Gastroesophageal sphincter (tissue), 4 donors: ENCODE measurements around the gene TUBB6. TPM values are rescaled to one million over a fixed set of nuclear protein-coding genes. Genes with fewer than 3 reads are reported as not detected.
A peak's percentile ranks its signal among the peaks of the same experiment; 100 is the strongest.

Experiments used
- ATAC-seq: fragments of 150-250 bp; one replicate; pipeline ENCODE4 v1.9.1; 2016; ENCODE audit warnings: mild to moderate bottlenecking, moderate library complexity
- H3K27ac ChIP-seq, 4 donors: fragments of 200-600 bp; sonication (generic) in 3 of 4; 1 replicate in 3 of 4; 2 replicates in 1 of 4; pipeline ENCODE4 v1.5.1; 2016 to 2019
- H3K27me3 ChIP-seq: fragments of 200-600 bp; sonication (generic); one replicate; pipeline ENCODE4 v1.5.1; 2019
- H3K36me3 ChIP-seq, 2 donors: fragments of 200-600 bp; sonication (generic); one replicate each; pipeline ENCODE4 v1.5.1; 2019; ENCODE audit warnings: control low read depth in 1 of 2
- H3K4me1 ChIP-seq, 3 donors: fragments of 200-600 bp; sonication (generic); 1 replicate in 2 of 3; 2 replicates in 1 of 3; pipeline ENCODE4 v1.5.1; 2016 to 2019; ENCODE audit warnings: control low read depth in 2 of 3
- H3K4me3 ChIP-seq, 2 donors: fragments of 200-600 bp; sonication (generic); one replicate each; pipeline ENCODE4 v1.5.1; 2019; ENCODE audit warnings: mild to moderate bottlenecking in 1 of 2, moderate library complexity in 1 of 2
- H3K9me3 ChIP-seq, 3 donors: fragments of 200-600 bp; sonication (generic); one replicate each; pipeline ENCODE4 v1.5.1; 2017 to 2019; ENCODE audit warnings: control low read depth in 2 of 3
- EP300 ChIP-seq: sonication (generic); formaldehyde crosslinking; IDR thresholded peaks from one replicate; pipeline ENCODE4 v1.6.1; 2017; ENCODE audit warnings: antibody characterized with exemption, mild to moderate bottlenecking
- POLR2A ChIP-seq, 2 donors: fragments of 450-650 bp; IDR thresholded peaks; one replicate each; pipeline ENCODE4 v1.6.1; 2017; ENCODE audit warnings: antibody characterized with exemption in 2 of 2, mild to moderate bottlenecking in 2 of 2, moderate library complexity in 1 of 2
- POLR2AphosphoS5 ChIP-seq: sonication (generic); formaldehyde crosslinking; IDR thresholded peaks from one replicate; pipeline ENCODE4 v1.6.1; 2017; ENCODE audit warnings: antibody characterized with exemption
- WGBS, 2 donors: methylation state at CpG; one replicate each; pipeline ENCODE4 v1.1.5; 2018; ENCODE audit warnings: low coverage in 1 of 2; 5-methylcytosine and 5-hydroxymethylcytosine counted together
- total RNA-seq, 4 donors: library from RNA; depleted of rRNA; stranded (reverse); fragments of >200 nt; gene quantifications; one replicate each; pipeline ENCODE4 v1.1.0, GENCODE V29; 2016
- TF ChIP-seq, protein P1 (sequence below), 4 experiments: fragments of 200-600 bp in 2 of 4; fragments of 450-650 bp in 2 of 4; sonication (generic) in 1 of 4; IDR thresholded peaks; one replicate each; pipeline ENCODE4 v1.5.1; 2017 to 2019; ENCODE audit warnings: antibody characterized with exemption in 4 of 4, mild to moderate bottlenecking in 2 of 4, moderate library complexity in 2 of 4

The TUBB6 gene
- total RNA-seq, 4 donors from 2014 or later: 398 to 983 (median 654) TPM

- H3K4me1 ChIP-seq: peaks cover 0 to 34% (median 0%) of the 10 kb centered on the region in 3 donors
- no peak for ATAC-seq
- H3K36me3 ChIP-seq: peaks cover 0 to 65% of the 10 kb centered on the region in 2 donors
- H3K27ac ChIP-seq: no peak overlapping the region
- H3K4me3 ChIP-seq: no peak overlapping the region
- TF ChIP-seq, protein P1, sequence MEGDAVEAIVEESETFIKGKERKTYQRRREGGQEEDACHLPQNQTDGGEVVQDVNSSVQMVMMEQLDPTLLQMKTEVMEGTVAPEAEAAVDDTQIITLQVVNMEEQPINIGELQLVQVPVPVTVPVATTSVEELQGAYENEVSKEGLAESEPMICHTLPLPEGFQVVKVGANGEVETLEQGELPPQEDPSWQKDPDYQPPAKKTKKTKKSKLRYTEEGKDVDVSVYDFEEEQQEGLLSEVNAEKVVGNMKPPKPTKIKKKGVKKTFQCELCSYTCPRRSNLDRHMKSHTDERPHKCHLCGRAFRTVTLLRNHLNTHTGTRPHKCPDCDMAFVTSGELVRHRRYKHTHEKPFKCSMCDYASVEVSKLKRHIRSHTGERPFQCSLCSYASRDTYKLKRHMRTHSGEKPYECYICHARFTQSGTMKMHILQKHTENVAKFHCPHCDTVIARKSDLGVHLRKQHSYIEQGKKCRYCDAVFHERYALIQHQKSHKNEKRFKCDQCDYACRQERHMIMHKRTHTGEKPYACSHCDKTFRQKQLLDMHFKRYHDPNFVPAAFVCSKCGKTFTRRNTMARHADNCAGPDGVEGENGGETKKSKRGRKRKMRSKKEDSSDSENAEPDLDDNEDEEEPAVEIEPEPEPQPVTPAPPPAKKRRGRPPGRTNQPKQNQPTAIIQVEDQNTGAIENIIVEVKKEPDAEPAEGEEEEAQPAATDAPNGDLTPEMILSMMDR (IDR thresholded peaks at IDR 0.05): no peak
- TF ChIP-seq EP300: no peak
- TF ChIP-seq POLR2A (IDR thresholded peaks at IDR 0.05): no peak
- 73 to 100% methylated on average over 2 to 3 of the region's 7 CpGs for WGBS, 2 donors
- no peaks in the 10 kb centered on the region for H3K9me3 ChIP-seq
- no peaks in the 10 kb centered on the region for H3K27me3 ChIP-seq
These were observed 61.2 kb downstream of the TUBB6 start for GRCh38 chr18:12369211-12369610.

- peaks cover 0 to 48% (median 8%) of the 10 kb centered on the region in 3 donors for H3K4me1 ChIP-seq
- H3K27ac ChIP-seq: no peak overlapping the region
- peaks cover 0 to 45% of the 10 kb centered on the region in 2 donors for H3K36me3 ChIP-seq
- H3K4me3 ChIP-seq: no peak overlapping the region
- 89 to 100% methylated on average over 1 to 2 of the region's 2 CpGs for WGBS, 2 donors
- no peaks in the 10 kb centered on the region for H3K27me3 ChIP-seq
- TF ChIP-seq EP300 (no peak), POLR2A (IDR thresholded peaks at IDR 0.05) (no peak), POLR2AphosphoS5 (no peak)
- ATAC-seq: no peak
- no peaks in the 10 kb centered on the region for H3K9me3 ChIP-seq
These were observed 63.5 kb downstream of the TUBB6 start for GRCh38 chr18:12371590-12371989.

GRCh38 chr18:12372406-12372805 lies 64.4 kb downstream of the TUBB6 start:
- peaks cover 0 to 48% (median 8%) of the 10 kb centered on the region in 3 donors for H3K4me1 ChIP-seq
- peak overlapping the region in 1 of 4 donors; percentile 4 for H3K27ac ChIP-seq
- TF ChIP-seq, protein P1 (IDR thresholded peaks at IDR 0.05): no peak
- TF ChIP-seq POLR2AphosphoS5: no peak
- peaks cover 0 to 37% of the 10 kb centered on the region in 2 donors for H3K36me3 ChIP-seq
- H3K9me3 ChIP-seq: no peaks in the 10 kb centered on the region
- no peak overlapping the region for H3K4me3 ChIP-seq
- H3K27me3 ChIP-seq: no peaks in the 10 kb centered on the region
- 31 to 39% methylated on average over 3 of the region's 3 CpGs for WGBS, 2 donors
- ATAC-seq: no peak

DNA sequence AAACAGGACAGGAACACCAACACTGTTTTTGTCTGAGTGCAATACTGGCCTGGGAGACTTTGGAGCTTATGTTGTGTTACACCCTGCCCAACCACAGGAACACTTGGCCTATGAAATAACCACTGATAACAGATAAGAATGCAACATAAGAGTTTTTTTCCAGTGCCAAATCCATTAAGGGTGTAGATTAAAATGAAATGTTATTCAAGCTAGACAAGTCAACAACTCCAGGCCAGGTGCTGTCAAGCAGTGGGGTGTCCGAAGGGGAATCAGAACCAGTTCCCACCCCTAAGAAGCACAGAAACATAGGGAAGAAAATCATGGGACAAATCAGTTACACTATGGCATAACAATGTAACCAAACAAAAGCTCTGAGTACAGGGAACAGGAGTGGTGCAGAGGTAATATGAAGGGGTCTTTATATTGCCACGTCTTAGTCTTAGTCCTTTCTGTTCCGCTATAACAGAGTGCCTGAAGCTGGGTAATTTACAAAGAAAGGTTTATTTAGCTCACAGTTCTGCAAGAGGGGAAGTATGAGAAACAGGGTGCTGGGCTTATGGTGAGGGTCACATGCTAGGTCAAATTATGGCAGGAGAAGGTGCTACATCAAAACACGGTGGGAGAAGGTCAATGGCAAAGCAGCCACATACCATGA lies 65.2 kb downstream of the TUBB6 start:
- no peak for ATAC-seq
- Histone ChIP-seq H3K4me1 (peaks cover 0 to 54% (median 8%) of the 10 kb centered on the region in 3 donors), H3K9me3 (no peaks in the 10 kb centered on the region), H3K4me3 (no peak overlapping the region), H3K27ac (no peak overlapping the region), H3K36me3 (peaks cover 0 to 28% of the 10 kb centered on the region in 2 donors), H3K27me3 (no peaks in the 10 kb centered on the region)
- 70 to 89% methylated on average over 3 to 4 of the region's 4 CpGs for WGBS, 2 donors
- TF ChIP-seq, protein P1 (IDR thresholded peaks at IDR 0.05): no peak
- no peak for TF ChIP-seq POLR2A (IDR thresholded peaks at IDR 0.05)
- TF ChIP-seq EP300: no peak
- TF ChIP-seq POLR2AphosphoS5: no peak

- no peaks in the 10 kb centered on the region for H3K27me3 ChIP-seq
- peaks cover 0 to 54% (median 8%) of the 10 kb centered on the region in 3 donors for H3K4me1 ChIP-seq
- H3K36me3 ChIP-seq: peaks cover 0 to 23% of the 10 kb centered on the region in 2 donors
- ATAC-seq: no peak
- WGBS, 2 donors: 60 to 76% methylated on average over 2 of the region's 2 CpGs
- no peak overlapping the region for H3K4me3 ChIP-seq
- no peaks in the 10 kb centered on the region for H3K9me3 ChIP-seq
- no peak for TF ChIP-seq POLR2A (IDR thresholded peaks at IDR 0.05)
- TF ChIP-seq POLR2AphosphoS5: no peak
- TF ChIP-seq EP300: no peak
- TF ChIP-seq, protein P1 (IDR thresholded peaks at IDR 0.05): no peak
- H3K27ac ChIP-seq: no peak overlapping the region
These were observed 65.7 kb downstream of the TUBB6 start for GRCh38 chr18:12373771-12374116.
